T-helper 1 cell treated with Interleukin-12 subunit alpha and Interleukin-12 subunit beta and Interleukin-4 antibody, amounts not matched to agents 30 ng/mL and 1 ng/mL, for 36 hours (primary cell): ENCODE results near the gene USP20. TPM values are rescaled to one million over a fixed set of nuclear protein-coding genes. Genes with fewer than 3 reads are reported as not detected.

Experiments used
- intact Hi-C: fragments of 100-400 bp; cut with micrococcal nuclease; formaldehyde crosslinking; loops from one replicate; pipeline ENCODE4 v1.15.1; 2024
- total RNA-seq: library from RNA; stranded (reverse); gene quantifications from 2 replicates; pipeline ENCODE4 v1.2.3, GENCODE V29; 2022

Gene USP20
- total RNA-seq, 1 donor from 2014 or later: 108 TPM

DNA sequence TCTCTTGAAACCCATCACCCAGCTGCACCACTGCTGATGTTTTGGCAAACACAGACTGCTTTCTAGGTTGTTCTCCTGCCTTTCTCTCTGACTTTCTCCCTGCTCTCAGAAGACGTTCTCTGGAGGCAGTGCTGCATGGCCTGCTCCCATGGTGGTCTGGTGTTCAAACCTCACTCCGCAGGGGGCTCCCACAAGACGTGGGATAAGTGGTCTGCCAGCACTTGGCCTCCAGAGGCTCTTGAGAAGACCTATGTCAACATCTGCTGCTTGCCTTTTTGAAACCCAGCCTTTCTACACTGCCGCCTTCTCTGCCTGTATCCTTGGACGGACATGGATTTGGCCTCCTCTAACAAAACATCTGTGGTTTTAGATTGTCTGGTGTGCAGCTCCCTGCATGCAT lies 16.6 kb downstream of the USP20 start:
- intact Hi-C loops: no loop called here

GRCh38 chr9:129852579-129852978 lies 17.3 kb downstream of the USP20 start:
- intact Hi-C loops: no loop called here

DNA sequence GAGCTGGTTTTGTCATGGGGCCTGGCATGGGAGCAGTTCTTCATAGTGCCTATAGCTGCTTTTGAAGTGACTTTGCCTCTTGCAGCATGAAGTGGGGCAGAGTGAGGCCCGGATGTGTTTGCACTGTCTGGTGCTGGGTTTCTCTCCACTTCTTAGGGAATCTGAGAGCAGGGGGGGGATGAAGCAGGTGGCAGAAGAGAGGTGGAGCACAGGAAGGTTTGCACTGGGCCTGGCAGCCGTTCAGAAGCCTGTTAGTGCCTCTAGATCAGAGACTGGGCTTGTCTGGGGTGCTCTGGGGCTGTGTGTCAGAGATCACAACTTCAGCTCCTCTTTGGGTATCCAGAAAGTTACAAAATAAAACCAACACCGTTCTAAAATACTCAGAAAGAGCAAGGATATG lies 18.4 kb downstream of the USP20 start:
- intact Hi-C loops: no loop called here

GRCh38 chr9:129854588-129855110 lies 19.4 kb downstream of the USP20 start:
- intact Hi-C loops: no loop called here

DNA sequence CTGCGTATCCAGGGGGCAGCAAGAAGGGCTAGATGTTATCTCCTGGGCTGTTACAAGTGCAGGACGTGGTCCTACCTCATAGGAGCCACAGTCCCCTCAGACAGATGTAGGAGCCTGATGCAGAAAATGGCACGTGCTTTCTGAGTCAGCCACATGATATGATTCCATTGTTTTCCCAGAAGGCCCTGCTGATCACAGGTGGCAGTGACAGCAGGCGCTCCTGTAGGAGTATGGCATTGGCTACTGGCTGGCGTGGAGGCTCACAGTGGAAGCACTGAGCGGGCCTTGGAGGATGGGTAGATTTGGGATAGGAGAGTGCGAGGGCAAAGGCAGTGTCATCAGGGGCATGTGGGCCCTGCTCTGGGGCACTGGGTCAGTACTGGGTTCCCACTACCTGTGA lies 21.9 kb downstream of the USP20 start:
- intact Hi-C loops: no loop called here

DNA sequence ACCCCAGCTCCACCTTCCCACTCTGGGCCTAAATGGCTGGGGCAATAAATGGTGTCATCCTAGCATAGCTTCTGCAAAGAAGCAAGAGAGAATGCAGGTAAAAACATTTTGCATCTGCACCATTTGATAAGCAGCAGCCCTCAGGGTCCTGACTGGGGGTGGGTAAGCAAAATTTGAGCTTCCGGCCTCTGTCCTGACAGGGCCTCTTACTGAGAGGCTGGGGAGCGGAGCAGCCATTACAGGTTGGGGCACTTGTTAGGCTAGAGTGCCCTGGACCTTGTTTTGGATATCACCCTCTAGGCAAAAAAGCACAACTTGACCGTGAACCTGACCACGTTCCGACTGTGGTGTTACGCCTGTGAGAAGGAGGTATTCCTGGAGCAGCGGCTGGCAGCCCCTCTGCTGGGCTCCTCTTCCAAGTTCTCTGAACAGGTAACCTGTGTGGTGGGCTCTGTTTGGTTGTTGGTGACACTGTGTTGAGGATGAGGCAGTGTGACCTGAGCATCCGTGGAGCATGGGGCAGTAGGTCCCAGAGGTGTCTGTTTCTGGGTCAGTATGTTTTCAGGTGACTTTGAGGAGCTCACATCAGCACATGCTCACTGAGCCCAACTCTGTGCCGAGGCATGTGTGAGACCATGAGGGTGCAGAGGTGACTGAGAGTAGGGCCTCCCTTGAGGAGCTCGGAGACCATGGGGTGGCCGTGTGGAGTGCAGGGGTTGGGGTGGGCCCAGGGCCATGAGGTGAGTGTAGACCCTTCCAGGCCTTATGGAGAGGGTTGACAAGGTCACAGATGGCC lies 23.1 kb downstream of the USP20 start:
- intact Hi-C loops: no loop called here

DNA sequence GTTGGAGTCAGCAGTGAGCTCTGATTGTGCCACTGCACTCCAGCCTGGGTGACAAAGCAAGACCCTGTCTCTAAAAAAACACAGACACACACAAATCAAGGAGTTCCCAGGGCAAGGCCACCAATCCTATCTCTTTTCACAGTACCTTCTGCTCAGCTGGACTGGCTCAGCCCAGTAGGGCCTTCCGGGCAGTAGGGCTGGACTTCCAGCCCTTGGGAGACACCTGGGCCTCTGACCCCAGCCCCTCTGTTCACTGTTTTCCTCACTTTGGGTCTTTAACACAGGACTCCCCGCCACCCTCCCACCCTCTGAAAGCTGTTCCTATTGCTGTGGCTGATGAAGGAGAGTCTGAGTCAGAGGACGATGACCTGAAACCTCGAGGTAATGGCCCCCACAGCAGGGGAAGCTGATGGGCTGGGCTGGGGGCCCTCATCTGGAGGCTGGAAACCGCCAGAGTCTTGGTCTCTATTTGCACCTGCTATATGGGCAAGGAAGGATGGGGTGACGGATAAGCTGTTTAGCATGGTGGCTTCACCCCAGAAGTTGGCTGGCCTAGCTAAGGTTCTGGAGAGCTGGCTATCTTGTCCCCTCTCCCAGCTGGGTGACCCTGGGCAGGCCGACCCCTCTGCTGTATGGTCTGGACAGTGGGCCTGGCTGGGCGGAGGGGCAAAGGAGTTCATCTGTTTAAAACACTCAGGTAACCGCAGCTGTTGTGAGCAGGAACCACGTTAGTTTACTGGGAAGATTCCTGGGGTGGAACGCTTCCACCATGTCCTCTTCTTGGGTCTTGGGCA lies 25.6 kb downstream of the USP20 start:
- intact Hi-C loops: no loop called here

DNA sequence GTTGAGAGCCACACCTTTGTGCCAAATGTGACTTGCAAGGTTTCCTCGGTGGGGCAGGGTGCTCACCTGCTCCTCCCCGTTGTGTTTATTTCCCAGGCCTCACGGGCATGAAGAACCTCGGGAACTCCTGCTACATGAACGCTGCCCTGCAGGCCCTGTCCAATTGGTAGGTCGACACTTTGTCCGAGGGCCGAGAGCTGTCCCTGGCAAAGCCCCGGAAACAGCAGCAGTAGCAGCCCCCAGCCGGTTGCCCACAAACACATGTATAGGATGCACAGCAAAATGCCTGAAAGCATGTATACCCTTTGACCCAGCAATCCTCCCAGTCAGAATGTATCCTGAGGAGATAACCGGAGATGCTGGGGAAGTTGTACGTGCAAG lies 26.2 kb downstream of the USP20 start:
- intact Hi-C loops: no loop called here

- intact Hi-C loops: loop anchor here (1.0 kb wide), 1 partner anchor 28 kb away; the partner anchor contains the start of genes C9orf78 and USP20
Observed at GRCh38 chr9:129863059-129863690, 27.9 kb downstream of the USP20 start.

DNA sequence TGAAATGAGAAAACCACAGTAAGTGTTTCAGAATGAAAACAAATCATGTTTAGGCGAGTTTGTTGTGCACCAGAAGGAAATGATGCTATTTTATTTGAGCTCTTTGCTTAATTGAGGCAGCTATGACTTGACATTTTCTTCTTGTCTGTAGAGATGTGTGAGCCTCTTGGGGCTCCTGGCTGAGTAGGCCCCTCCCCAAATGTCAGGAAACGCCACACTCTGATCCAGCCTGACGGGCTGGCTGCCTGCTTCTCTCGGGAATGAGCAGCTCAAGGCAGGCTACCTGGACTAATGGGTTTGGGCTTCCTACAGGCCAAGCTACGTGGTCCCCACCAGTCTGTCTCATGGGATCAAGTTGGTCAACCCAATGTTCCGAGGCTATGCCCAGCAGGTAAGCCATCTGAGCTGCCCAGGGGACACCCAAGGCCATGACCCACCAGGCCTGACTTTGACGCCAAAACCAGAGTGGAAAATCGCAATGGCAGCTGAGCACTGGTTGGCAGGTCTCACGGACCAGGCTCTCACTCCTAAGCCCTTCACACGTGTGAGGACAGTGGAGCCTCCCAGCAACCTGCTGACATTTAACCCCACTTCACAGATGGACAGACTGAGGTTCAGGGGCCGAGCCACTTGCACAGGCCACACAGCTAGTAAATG lies 29.9 kb downstream of the USP20 start:
- intact Hi-C loops: loop anchor here (5.0 kb wide), 1 partner anchor 63 kb away; the partner anchor contains the start of gene TOR1B

GRCh38 chr9:129865668-129866320 lies 30.5 kb downstream of the USP20 start:
- intact Hi-C loops: loop anchor here (5.0 kb wide), 1 partner anchor 63 kb away; the partner anchor contains the start of gene TOR1B

DNA sequence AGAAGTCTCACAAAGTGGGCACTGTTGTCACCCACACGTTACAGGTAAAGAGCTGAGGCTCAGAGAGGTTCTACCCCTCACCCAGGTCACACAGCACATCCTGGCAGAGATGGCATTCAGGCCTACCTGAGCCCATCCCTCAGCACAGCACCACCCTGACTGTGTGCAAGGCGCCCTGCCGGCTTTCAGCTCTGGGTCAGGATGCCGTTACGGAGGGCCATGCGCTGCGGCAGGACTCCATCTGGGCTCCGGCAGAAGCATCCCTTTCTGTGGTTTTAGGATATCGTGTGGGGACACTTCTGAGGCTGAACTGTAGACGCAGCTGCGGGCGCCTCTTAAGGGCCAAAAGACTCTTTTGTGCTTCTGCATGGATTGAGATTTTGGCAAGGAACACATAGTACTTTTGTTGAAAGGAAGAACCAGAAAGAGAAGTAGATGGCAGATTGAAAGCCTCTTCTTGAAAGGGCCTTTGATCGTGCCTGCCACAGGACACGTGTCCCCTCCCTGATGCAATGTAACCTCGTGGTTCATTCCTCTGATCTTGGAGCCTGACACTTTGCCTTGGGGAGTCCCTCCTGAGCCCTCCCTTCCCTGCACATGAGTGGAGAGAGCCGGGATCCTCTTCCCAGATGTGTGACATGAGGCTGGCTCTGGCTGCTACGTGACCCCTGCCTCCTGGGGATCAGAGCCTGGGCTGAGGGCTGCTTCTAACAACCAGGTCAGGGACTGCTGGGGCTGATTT lies 31.3 kb downstream of the USP20 start:
- intact Hi-C loops: loop anchor here (5.0 kb wide), 1 partner anchor 64 kb away; the partner anchor contains the start of gene TOR1B

- intact Hi-C loops: loop anchor here (5.0 kb wide), 1 partner anchor 65 kb away; the partner anchor contains the start of gene TOR1B
Observed at GRCh38 chr9:129867136-129868022, 32.1 kb downstream of the USP20 start.

DNA sequence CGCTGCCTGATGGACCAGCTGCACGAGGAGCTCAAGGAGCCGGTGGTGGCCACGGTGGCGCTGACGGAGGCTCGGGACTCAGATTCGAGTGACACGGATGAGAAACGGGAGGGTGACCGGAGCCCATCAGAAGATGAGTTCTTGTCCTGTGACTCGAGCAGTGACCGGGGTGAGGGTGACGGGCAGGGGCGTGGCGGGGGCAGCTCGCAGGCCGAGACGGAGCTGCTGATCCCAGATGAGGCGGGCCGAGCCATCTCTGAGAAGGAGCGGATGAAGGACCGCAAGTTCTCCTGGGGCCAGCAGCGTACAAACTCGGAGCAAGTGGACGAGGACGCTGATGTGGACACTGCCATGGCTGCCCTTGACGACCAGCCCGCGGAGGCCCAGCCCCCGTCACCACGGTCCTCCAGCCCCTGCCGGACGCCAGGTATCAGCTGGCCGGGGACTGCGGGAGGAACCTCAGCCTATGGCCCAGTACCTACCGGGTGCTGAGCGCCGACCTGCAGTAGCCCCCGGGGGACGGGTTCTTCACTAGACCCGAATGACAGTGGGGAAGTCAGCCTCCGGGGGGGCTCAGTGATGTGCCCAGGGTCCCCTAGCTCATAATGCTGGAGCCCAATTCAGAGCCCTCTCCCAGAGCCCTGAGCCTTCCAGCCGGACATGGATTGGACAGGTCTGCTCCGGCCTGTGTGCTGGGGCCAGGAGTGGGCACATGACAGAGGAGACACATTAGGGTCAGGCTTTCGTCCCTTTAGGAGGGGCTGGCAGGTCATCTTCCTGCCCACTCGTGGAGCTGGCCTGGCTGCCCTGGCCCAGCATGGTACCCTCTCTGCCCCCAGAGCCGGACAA lies 33.0 kb downstream of the USP20 start:
- intact Hi-C loops: loop anchor here (5.0 kb wide), 1 partner anchor 66 kb away; the partner anchor contains the start of gene TOR1B

- intact Hi-C loops: loop anchor here (1.0 to 5.0 kb wide), 4 partner anchors 15 to 67 kb away; partner anchors contain the start of genes C9orf78, TOR1A, TOR1B and USP20
Observed at GRCh38 chr9:129868872-129869486, 33.7 kb downstream of the USP20 start.

DNA sequence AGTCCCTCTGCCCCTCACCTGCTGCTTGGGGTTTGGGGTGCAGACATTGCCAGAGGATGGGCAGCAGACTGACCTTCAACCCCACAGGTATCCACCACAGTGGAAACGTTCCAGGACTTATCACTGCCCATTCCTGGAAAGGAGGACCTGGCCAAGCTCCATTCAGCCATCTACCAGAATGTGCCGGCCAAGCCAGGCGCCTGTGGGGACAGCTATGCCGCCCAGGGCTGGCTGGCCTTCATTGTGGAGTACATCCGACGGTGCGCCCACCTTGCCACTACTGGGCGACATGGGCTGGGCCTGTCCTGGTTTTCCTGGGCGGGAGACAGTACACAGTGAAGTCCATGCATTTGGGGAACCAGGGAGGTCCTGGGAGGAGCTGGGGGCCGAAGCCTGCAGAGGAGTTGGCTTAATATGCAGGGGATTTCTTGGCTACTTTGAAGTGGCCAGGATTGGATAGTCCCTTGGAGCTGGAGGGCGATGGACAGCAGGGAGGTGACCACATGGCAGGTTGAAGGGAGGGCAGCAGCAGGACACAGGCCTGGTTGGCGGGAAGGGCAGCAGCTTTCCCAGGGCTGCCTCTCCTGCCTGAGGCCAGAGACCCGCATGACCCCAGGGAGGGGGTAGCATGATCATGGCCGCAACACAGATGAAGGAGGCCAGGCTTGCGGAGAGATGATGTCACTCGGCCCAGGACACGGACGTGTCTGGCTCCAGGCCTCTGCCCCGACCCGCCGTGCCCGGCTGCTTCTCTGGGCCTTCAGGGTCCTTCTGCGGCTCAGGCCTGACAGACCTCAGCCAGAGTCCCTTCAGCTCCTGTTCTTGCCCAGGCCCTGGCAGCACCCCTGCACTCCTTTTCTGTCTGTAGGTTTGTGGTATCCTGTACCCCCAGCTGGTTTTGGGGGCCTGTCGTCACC lies 34.6 kb downstream of the USP20 start:
- intact Hi-C loops: loop anchor here (1.0 to 5.0 kb wide), 4 partner anchors 14 to 68 kb away; partner anchors contain the start of genes C9orf78, TOR1A, TOR1B and USP20
